SU-DHL-6 (cell line): ENCODE measurements around the gene SIK3.

Experiments used
- EZH2phosphoT487 ChIP-seq: fragments of 200-600 bp; sonication (generic), shearing (Covaris generic); conservative IDR thresholded peaks from 2 replicates; pipeline ENCODE4 v1.6.1; 2018; ENCODE audit warnings: mild to moderate bottlenecking, antibody characterized with exemption, low read length, moderate library complexity, mixed read lengths
- TF ChIP-seq, protein P1 (sequence below): fragments of 200-600 bp; sonication (generic); IDR thresholded peaks from one replicate; pipeline ENCODE4 v1.5.1; 2017; ENCODE audit warnings: antibody characterized with exemption, mild to moderate bottlenecking, low read length, moderate library complexity; ENCODE audit not compliant: insufficient read depth, poor library complexity, severe bottlenecking

DNA sequence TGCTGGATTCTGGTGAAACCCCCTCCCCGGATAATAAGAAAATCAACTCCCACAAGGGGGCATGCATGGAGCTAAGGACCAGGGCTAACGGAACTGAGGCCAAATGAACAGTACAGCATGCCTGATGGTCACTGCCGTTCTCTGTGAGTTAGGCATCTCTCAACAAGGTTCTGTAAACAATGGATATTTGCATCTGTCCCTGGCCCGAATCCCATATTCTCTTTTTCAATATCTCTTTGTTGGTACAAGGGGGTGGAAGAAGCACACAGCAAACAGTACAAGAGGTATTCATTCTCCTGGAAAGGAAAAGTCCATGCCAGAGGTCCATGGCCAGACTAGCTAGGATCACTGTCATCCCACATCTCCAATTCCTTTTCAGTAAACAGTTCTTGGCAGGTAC, 228.6 kb downstream of the SIK3 start:
- TF ChIP-seq, protein P1, sequence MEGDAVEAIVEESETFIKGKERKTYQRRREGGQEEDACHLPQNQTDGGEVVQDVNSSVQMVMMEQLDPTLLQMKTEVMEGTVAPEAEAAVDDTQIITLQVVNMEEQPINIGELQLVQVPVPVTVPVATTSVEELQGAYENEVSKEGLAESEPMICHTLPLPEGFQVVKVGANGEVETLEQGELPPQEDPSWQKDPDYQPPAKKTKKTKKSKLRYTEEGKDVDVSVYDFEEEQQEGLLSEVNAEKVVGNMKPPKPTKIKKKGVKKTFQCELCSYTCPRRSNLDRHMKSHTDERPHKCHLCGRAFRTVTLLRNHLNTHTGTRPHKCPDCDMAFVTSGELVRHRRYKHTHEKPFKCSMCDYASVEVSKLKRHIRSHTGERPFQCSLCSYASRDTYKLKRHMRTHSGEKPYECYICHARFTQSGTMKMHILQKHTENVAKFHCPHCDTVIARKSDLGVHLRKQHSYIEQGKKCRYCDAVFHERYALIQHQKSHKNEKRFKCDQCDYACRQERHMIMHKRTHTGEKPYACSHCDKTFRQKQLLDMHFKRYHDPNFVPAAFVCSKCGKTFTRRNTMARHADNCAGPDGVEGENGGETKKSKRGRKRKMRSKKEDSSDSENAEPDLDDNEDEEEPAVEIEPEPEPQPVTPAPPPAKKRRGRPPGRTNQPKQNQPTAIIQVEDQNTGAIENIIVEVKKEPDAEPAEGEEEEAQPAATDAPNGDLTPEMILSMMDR: no peak
- TF ChIP-seq EZH2phosphoT487: no peak
